HepG2 (cell line): ENCODE data around the gene FAAP20. TPM values are rescaled to one million over a fixed set of nuclear protein-coding genes. Genes with fewer than 3 reads are reported as not detected.

Source experiments
- ATAC-seq: fragments of 200-7000 bp; cut with Tn5 transposase; 3 replicates; pipeline ENCODE4 v1.9.1; 2020; ENCODE audit warnings: mild to moderate bottlenecking, moderate library complexity
- BruUV-seq: library from RNA; stranded (reverse); fragments of 400-500 nt; replicated peaks from 2 replicates; lab custom pipeline; 2021; lab: Mats Ljungman, UMichigan
- CTCF ChIA-PET: fragments of 300-600 bp; formaldehyde crosslinking; extraction: SDS; loops from one replicate; lab custom pipeline; 2021; ENCODE audit warnings: low total read pairs, inconsistent platforms, low intra/inter-chr PET ratio; lab: Yijun Ruan, JAX
- POLR2A ChIA-PET: fragments of 350-600 bp; sonication (Branson Sonifier 250); formaldehyde crosslinking; loops from one replicate; lab custom pipeline; 2020; ENCODE audit warnings: antibody characterized with exemption, inconsistent platforms; lab: Yijun Ruan, JAX
- DNase-seq: peaks from one replicate; pipeline ENCODE4 v3.0.0-alpha.2; 2015; ENCODE audit warnings: low spot score
- FAIRE-seq: peaks from 3 replicates; lab custom pipeline; 2011; peaks lifted over from hg19 to GRCh38; lab: Jason Lieb, UNC
- H2AFZ ChIP-seq: one replicate; pipeline ENCODE4 v1.6.1; 2011; ENCODE audit warnings: low read length, inconsistent platforms
- H3K27ac ChIP-seq: fragments of 300-600 bp; 3 replicates; pipeline ENCODE4 v1.8.0; 2011; ENCODE audit warnings: mixed run types, mild to moderate bottlenecking, mixed read lengths, low read length, inconsistent platforms; ENCODE audit not compliant: insufficient read depth; ENCODE audit errors: extremely low read length
- H3K27me3 ChIP-seq, 2 experiments: fragments of 200-600 bp in 1 of 2; 2 replicates in 1 of 2; 3 replicates in 1 of 2; pipeline versions ENCODE4 v1.6.0 to v1.8.0; 2011; ENCODE audit warnings: low read length in 2 of 2, mild to moderate bottlenecking in 2 of 2, moderate library complexity in 2 of 2, inconsistent platforms in 1 of 2; ENCODE audit not compliant: insufficient read depth in 2 of 2, control insufficient read depth in 1 of 2
- H3K36me3 ChIP-seq, 2 experiments: fragments of 200-600 bp in 1 of 2; replicated peaks in 1 of 2; 2 replicates in 1 of 2; 3 replicates in 1 of 2; pipeline versions ENCODE4 v1.5.1 to v1.8.0; 2011; ENCODE audit warnings: low read length in 2 of 2, inconsistent platforms in 1 of 2; ENCODE audit not compliant: insufficient read depth in 2 of 2, control insufficient read depth in 1 of 2
- H3K4me1 ChIP-seq: 2 replicates; pipeline ENCODE4 v1.5.1; 2012; ENCODE audit warnings: low read length, inconsistent platforms; ENCODE audit not compliant: insufficient read depth
- H3K4me2 ChIP-seq: 2 replicates; pipeline ENCODE4 v1.6.0; 2011; ENCODE audit warnings: low read depth, low read length, inconsistent platforms
- H3K4me3 ChIP-seq, 3 experiments: fragments of 200-600 bp in 1 of 3; sonication (generic), shearing (Covaris generic) in 1 of 3; replicated peaks in 1 of 3; 2 replicates each; pipeline ENCODE4 v1.5.1; 2011 to 2016; ENCODE audit warnings: low read length in 3 of 3, inconsistent platforms in 2 of 3, low read depth in 2 of 3, mild to moderate bottlenecking in 2 of 3, control low read depth in 1 of 3, mixed read lengths in 1 of 3; ENCODE audit not compliant: insufficient read depth in 1 of 3
- H3K79me2 ChIP-seq: one replicate; pipeline ENCODE4 v1.6.1; 2011; ENCODE audit warnings: low read length, inconsistent platforms; ENCODE audit not compliant: insufficient read depth
- H3K9ac ChIP-seq: 2 replicates; pipeline ENCODE4 v1.6.0; 2011; ENCODE audit warnings: mild to moderate bottlenecking, low read depth, low read length, inconsistent platforms; ENCODE audit not compliant: insufficient read depth
- H3K9me3 ChIP-seq: 2 replicates; pipeline ENCODE4 v1.5.1; 2012; ENCODE audit warnings: mild to moderate bottlenecking, low read length
- H4K20me1 ChIP-seq: 2 replicates; pipeline ENCODE4 v1.6.0; 2011; ENCODE audit warnings: inconsistent platforms, mild to moderate bottlenecking, low read length, moderate library complexity; ENCODE audit not compliant: insufficient read depth
- AGO2 ChIP-seq: fragments of 200-400 bp; formaldehyde crosslinking; optimal IDR thresholded peaks from 2 replicates; pipeline ENCODE3; 2017; ENCODE audit warnings: mild to moderate bottlenecking, low read depth, low read length, moderate library complexity
- DNMT1 ChIP-seq: sonication (generic); formaldehyde crosslinking; IDR thresholded peaks from 2 replicates; pipeline ENCODE4 v1.5.1; 2020; ENCODE audit warnings: mild to moderate bottlenecking, missing genetic modification reagents
- HNRNPUL1 ChIP-seq: fragments of 200-400 bp; formaldehyde crosslinking; IDR thresholded peaks from 2 replicates; pipeline ENCODE4 v1.6.1; 2017; ENCODE audit warnings: low read depth, mild to moderate bottlenecking, low read length, moderate library complexity
- IKZF1 ChIP-seq: fragments of 450-650 bp; IDR thresholded peaks from 2 replicates; pipeline ENCODE4 v1.7.1; 2016
- JUND ChIP-seq: sonication (generic); formaldehyde crosslinking; IDR thresholded peaks from 2 replicates; pipeline ENCODE4 v1.8.0; 2022; ENCODE audit warnings: mild to moderate bottlenecking, missing genetic modification reagents
- THRA ChIP-seq: sonication (generic); formaldehyde crosslinking; IDR thresholded peaks from 2 replicates; pipeline ENCODE4 v1.4.0; 2020; ENCODE audit warnings: missing genetic modification reagents, borderline replicate concordance
- ZNF20 ChIP-seq: sonication (generic); formaldehyde crosslinking; IDR thresholded peaks from 2 replicates; pipeline ENCODE4 v1.4.0; 2020; ENCODE audit warnings: mild to moderate bottlenecking, moderate library complexity, missing genetic modification reagents
- ZNF749 ChIP-seq: sonication (generic); formaldehyde crosslinking; IDR thresholded peaks from 2 replicates; pipeline ENCODE4 v1.8.0; 2022; ENCODE audit warnings: mild to moderate bottlenecking, missing genetic modification reagents, moderate library complexity, borderline replicate concordance
- WGBS: methylation state at CpG from one replicate; pipeline ENCODE4 v1.1.6; 2017; ENCODE audit warnings: low lambda C conversion rate; 5-methylcytosine and 5-hydroxymethylcytosine counted together
- in situ Hi-C: cut with HindIII; loops from 2 replicates; pipeline ENCODE4 v1.10.0; 2017; ENCODE audit warnings: low pct_unique_long_range_greater_than_20kb; ENCODE audit not compliant: extremely low pct_ligation_motif_present
- intact Hi-C: fragments of 100-400 bp; cut with micrococcal nuclease; formaldehyde crosslinking; loops from one replicate; pipeline ENCODE4 v1.10.0; 2022; ENCODE audit not compliant: unreplicated experiment
- polyA plus RNA-seq, 8 experiments: library from polyadenylated mRNA; depleted of rRNA in 3 of 8; stranded (reverse) in 7 of 8; unstranded in 1 of 8; fragments of >200 nt; fragmentation: Illumina TruSeq in 4 of 8; extraction: Trizol in 4 of 8; gene quantifications; 2 replicates each; pipeline versions ENCODE4 v1.2.1 to v1.2.3, GENCODE V29; 2011 to 2016; ENCODE audit warnings: low read depth in 4 of 8, missing spikeins in 1 of 8, mixed read lengths in 1 of 8; ENCODE audit not compliant: insufficient read depth in 1 of 8
- total RNA-seq, 5 experiments: library from RNA; depleted of rRNA; stranded (reverse); fragments of >200 nt; fragmentation: Illumina TruSeq; extraction: Trizol; gene quantifications; 2 replicates each; pipeline ENCODE4 v1.2.3, GENCODE V29; 2016; ENCODE audit warnings: low read depth in 1 of 5

FAAP20 gene
- total and polyA plus RNA-seq, 2 of the 13 experiments (the other 11 are each of a cell fraction or from before 2014, with no cell fraction given) = 9.6 to 10.8 TPM

DNA sequence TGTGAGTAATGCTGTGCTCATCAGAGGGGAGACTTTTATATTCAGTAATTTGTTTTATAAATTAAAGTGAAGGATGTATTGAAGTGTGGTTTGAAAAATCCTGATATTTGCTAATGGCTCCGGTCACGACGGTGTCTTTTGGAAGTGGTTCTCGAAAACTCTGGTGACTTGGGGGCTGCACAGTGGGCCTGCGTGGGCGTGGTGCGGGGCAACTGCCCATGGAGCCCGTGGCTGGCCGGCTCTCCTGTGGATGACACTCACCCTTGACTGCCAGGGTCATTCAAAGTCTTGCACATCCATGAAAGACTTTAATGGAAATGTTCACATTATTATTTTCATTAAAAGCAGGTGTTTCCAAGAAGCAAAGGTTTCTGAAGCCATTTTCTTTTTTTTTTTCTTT, 7.7 kb downstream of the FAAP20 start:
- no peak for FAIRE-seq
- H3K79me2 ChIP-seq = peaks cover 7% of the 10 kb centered on the region
- H3K4me1 ChIP-seq = peaks cover 26% of the 10 kb centered on the region
- H3K9me3 ChIP-seq = no peaks in the 10 kb centered on the region
- no peak overlapping the region for H3K9ac ChIP-seq
- TF ChIP-seq ZNF749 (CRISPR knock-in tag) (no peak), DNMT1 (CRISPR knock-in tag) (no peak), ZNF20 (no peak), AGO2 (no peak), THRA (CRISPR knock-in tag) (no peak), HNRNPUL1 (no peak), JUND (CRISPR knock-in tag) (no peak), IKZF1 (no peak)
- no peak overlapping the region for H2AFZ ChIP-seq
- BruUV-seq = no TSS peak
- no peak overlapping the region for H3K4me2 ChIP-seq
- ChIA-PET CTCF (no interaction called here), POLR2A (no interaction called here)
- in situ Hi-C loops (loop anchor here (25.0 kb wide), 1 partner anchor 325 kb away; no protein-coding TSS in a partner anchor), intact Hi-C loops (no loop called here)
- peaks cover 5 to 15% of the 10 kb centered on the region in 2 experiments for H3K36me3 ChIP-seq
- H4K20me1 ChIP-seq = no peaks in the 10 kb centered on the region
- H3K4me3 ChIP-seq = no peak overlapping the region
- no peak overlapping the region for H3K27ac ChIP-seq
- no peak for ATAC-seq
- DNase-seq = no peak
- WGBS = 98% methylated on average over 7 of the region's 9 CpGs
- H3K27me3 ChIP-seq = no peaks in the 10 kb centered on the region
